Gastroesophageal sphincter (tissue), 3 donors: ENCODE data around the gene PGRMC2.

Experiments
- POLR2AphosphoS5 ChIP-seq: sonication (generic); formaldehyde crosslinking; IDR thresholded peaks from one replicate; pipeline ENCODE4 v1.6.1; 2017; ENCODE audit warnings: antibody characterized with exemption
- TF ChIP-seq, protein P1 (sequence below), 4 experiments: fragments of 200-600 bp in 2 of 4; fragments of 450-650 bp in 2 of 4; sonication (generic) in 1 of 4; IDR thresholded peaks; one replicate each; pipeline ENCODE4 v1.5.1; 2017 to 2019; ENCODE audit warnings: antibody characterized with exemption in 4 of 4, mild to moderate bottlenecking in 2 of 4, moderate library complexity in 2 of 4

DNA sequence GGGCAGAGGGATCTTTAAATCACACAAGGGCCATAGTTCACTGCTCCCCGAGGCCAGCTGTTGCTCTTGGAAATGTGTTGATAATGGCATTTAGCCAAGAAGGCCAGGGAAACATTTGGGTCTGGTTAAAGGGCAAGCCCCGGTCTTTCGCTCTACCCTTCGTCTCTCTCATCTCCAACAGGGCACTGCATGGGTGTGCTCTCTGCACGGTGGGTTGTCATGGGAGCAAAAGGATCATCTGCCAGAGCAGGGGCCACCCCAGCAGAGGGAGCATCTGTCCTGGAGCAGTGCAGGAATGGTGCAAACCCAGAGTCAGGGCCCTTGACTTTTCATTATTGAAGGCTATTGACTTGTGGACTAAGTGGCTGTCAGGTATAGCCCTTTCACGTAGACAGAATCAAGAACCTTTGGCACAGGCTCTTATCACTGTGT is 22.7 kb upstream of the PGRMC2 start:
- TF ChIP-seq, protein P1, sequence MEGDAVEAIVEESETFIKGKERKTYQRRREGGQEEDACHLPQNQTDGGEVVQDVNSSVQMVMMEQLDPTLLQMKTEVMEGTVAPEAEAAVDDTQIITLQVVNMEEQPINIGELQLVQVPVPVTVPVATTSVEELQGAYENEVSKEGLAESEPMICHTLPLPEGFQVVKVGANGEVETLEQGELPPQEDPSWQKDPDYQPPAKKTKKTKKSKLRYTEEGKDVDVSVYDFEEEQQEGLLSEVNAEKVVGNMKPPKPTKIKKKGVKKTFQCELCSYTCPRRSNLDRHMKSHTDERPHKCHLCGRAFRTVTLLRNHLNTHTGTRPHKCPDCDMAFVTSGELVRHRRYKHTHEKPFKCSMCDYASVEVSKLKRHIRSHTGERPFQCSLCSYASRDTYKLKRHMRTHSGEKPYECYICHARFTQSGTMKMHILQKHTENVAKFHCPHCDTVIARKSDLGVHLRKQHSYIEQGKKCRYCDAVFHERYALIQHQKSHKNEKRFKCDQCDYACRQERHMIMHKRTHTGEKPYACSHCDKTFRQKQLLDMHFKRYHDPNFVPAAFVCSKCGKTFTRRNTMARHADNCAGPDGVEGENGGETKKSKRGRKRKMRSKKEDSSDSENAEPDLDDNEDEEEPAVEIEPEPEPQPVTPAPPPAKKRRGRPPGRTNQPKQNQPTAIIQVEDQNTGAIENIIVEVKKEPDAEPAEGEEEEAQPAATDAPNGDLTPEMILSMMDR (IDR thresholded peaks at IDR 0.05) = no peak
- TF ChIP-seq POLR2AphosphoS5 = no peak
